Fibroblast of pulmonary artery (primary cell): ENCODE data around the gene CACNB4.

Experiments used
- DNase-seq: peaks from one replicate; pipeline ENCODE4 v3.0.0-alpha.2; 2010; ENCODE audit warnings: low read depth
- H3K4me3 ChIP-seq: replicated peaks from 2 replicates; pipeline ENCODE4 v1.5.1; 2011; ENCODE audit warnings: low read depth, mild to moderate bottlenecking, control low read depth, low read length, moderate library complexity
- CTCF ChIP-seq: IDR thresholded peaks from 2 replicates; pipeline ENCODE4 v1.5.1; 2011; ENCODE audit warnings: mild to moderate bottlenecking, control low read depth, low read length, inconsistent platforms; ENCODE audit errors: missing control alignments

Gene CACNB4

GRCh38 chr2:151790689-151791088, 308.2 kb downstream of the CACNB4 start:
- no peak for DNase-seq
- TF ChIP-seq CTCF: no peak
- H3K4me3 ChIP-seq: no peak overlapping the region

GRCh38 chr2:151789055-151789834, 309.6 kb downstream of the CACNB4 start:
- no peak for DNase-seq
- TF ChIP-seq CTCF: no peak
- no peak overlapping the region for H3K4me3 ChIP-seq

GRCh38 chr2:151786483-151786882, 312.4 kb downstream of the CACNB4 start:
- no peak for TF ChIP-seq CTCF
- DNase-seq: no peak
- H3K4me3 ChIP-seq: no peak overlapping the region

- no peak for DNase-seq
- TF ChIP-seq CTCF: no peak
- no peak overlapping the region for H3K4me3 ChIP-seq
Measured at GRCh38 chr2:151786077-151786476, 312.8 kb downstream of the CACNB4 start.

- no peak for DNase-seq
- H3K4me3 ChIP-seq: no peak overlapping the region
- no peak for TF ChIP-seq CTCF
Measured at GRCh38 chr2:151783133-151783520, 315.7 kb downstream of the CACNB4 start.
